ENCODE measurements around the gene RBM17.

DNA sequence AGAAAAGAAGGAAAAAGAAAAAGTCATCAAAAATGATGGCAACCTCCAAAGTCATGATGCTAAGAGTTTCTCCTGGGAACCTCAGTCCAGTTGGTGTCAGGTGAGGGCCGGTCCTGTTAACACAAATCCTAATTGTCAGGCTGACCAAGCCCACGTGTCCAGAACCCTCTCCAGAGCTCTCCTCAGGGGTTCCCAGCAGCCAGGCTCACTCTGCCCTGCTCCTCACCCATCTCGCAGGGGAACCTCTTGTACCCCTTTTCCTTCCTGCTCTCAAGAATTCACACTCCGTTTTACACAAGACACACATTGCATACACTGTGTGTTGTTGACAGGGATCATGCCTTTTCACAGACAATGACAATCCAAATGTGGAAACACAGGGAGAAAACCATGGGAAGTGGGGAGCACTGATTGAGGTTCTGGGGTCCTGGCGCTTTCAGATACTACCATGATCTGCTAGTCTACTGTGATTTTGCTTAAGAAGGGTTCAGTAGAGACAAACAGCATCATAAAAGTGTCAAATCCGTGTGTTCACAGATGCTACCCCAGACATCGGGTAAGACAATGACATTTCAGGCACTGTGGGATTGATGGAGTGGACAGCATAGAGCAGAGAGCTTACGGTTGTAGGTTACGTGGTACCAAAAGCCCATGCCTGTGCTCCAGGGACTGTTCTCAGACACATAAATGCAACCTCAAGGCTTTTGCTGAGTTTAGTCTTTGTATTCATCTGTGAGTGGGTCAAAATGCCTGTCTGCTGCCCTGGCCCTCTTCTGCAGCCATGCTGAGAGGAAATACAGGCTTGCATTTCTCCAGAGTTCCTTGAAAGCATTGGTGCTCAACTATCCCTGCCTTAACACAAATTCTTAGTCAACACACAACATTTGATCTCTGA is 42.7 kb upstream of the RBM17 start:
- TF ChIP-seq, protein P1, sequence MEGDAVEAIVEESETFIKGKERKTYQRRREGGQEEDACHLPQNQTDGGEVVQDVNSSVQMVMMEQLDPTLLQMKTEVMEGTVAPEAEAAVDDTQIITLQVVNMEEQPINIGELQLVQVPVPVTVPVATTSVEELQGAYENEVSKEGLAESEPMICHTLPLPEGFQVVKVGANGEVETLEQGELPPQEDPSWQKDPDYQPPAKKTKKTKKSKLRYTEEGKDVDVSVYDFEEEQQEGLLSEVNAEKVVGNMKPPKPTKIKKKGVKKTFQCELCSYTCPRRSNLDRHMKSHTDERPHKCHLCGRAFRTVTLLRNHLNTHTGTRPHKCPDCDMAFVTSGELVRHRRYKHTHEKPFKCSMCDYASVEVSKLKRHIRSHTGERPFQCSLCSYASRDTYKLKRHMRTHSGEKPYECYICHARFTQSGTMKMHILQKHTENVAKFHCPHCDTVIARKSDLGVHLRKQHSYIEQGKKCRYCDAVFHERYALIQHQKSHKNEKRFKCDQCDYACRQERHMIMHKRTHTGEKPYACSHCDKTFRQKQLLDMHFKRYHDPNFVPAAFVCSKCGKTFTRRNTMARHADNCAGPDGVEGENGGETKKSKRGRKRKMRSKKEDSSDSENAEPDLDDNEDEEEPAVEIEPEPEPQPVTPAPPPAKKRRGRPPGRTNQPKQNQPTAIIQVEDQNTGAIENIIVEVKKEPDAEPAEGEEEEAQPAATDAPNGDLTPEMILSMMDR (IDR thresholded peaks at IDR 0.05), result no peak
- no peak for TF ChIP-seq ZFX (IDR thresholded peaks at IDR 0.05; ENCODE audit: borderline replicate concordance)

Data from 22Rv1 (cell line).